ENCODE measurements around the gene CHID1. TPM values are rescaled to one million over a fixed set of nuclear protein-coding genes. Genes with fewer than 3 reads are reported as not detected.

Gene CHID1
- total and polyA plus RNA-seq, 2 of the 8 experiments (the other 6 are each of a cell fraction or from before 2014, with no cell fraction given): 81.2 to 88.5 TPM

GRCh38 chr11:959027-959426 is 48.4 kb upstream of the CHID1 start:
- Histone ChIP-seq H2BK15ac (ENCODE audit: low read length) (no peak overlapping the region), H4K20me1 (replicated peaks in 1 of 2; ENCODE audit: control insufficient read depth in 1 of 2, insufficient read depth in 2 of 2, low read length in 2 of 2) (peaks cover 4 to 22% of the 10 kb centered on the region in 2 experiments), H3K4me2 (ENCODE audit: insufficient read depth in 1 of 2, low read depth in 2 of 2, low read length in 2 of 2) (no peak overlapping the region), H2AFZ (ENCODE audit: low read length) (no peak overlapping the region), H3K9ac (replicated peaks in 1 of 4; ENCODE audit: extremely low read depth in 1 of 4, low read depth in 3 of 4, low read length in 3 of 4) (no peak overlapping the region), H4K8ac (ENCODE audit: extremely low read depth, insufficient read depth, low read length) (no peak overlapping the region), H3K4me3 (ENCODE audit: extremely low read depth in 1 of 4, insufficient read depth in 2 of 4, low read depth in 3 of 4, low read length in 4 of 4) (no peak overlapping the region), H3K79me2 (ENCODE audit: control insufficient read depth in 1 of 2, insufficient read depth in 2 of 2, low read length in 2 of 2) (peaks cover 2 to 37% of the 10 kb centered on the region in 2 experiments; a peak in 3 of 4 replicates), H2BK5ac (ENCODE audit: low read depth, low read length) (no peak overlapping the region), H3K23ac (ENCODE audit: insufficient read length) (no peak overlapping the region), H3K4me1 (replicated peaks in 1 of 4; ENCODE audit: control insufficient read depth in 3 of 4, insufficient read depth in 4 of 4, low read length in 3 of 4) (peaks cover 0 to 16% (median 4%) of the 10 kb centered on the region in 4 experiments; a peak in 4 of 7 replicates), H2BK12ac (ENCODE audit: low read depth, low read length) (no peak overlapping the region), H3K27me3 (replicated peaks in 1 of 4; ENCODE audit: control insufficient read depth in 3 of 4, extremely low read depth in 1 of 4, insufficient read depth in 3 of 4, low read length in 3 of 4) (no peaks in the 10 kb centered on the region), H2AK5ac (ENCODE audit: low read depth, low read length) (no peak overlapping the region), H4K5ac (ENCODE audit: insufficient read length, low read depth, low read length) (no peak overlapping the region), H3K18ac (ENCODE audit: extremely low read depth, low read length) (no peak overlapping the region), H4K91ac (replicated peaks; ENCODE audit: insufficient read length, low read length) (no peak overlapping the region), H3K23me2 (ENCODE audit: low read depth, low read length) (peaks cover 2% of the 10 kb centered on the region; the same call in 1 of the 2 replicates), H2BK20ac (ENCODE audit: low read length) (no peak overlapping the region), H2BK120ac (replicated peaks; ENCODE audit: low read depth, low read length) (no peak overlapping the region), H3K14ac (ENCODE audit: insufficient read length) (no peak overlapping the region), H3K4ac (replicated peaks; ENCODE audit: insufficient read length, low read depth, low read length) (no peak overlapping the region), H3K27ac (ENCODE audit: low read depth, low read length) (no peak overlapping the region), H3K79me1 (ENCODE audit: low read depth, low read length) (peaks cover 21% of the 10 kb centered on the region), H3K9me3 (ENCODE audit: insufficient read depth in 2 of 2, low read depth in 1 of 2, low read length in 1 of 2) (peaks cover 1 to 6% of the 10 kb centered on the region in 2 experiments; a peak in 2 of 4 replicates), H3K36me3 (ENCODE audit: control insufficient read depth in 2 of 4, insufficient read depth in 4 of 4, low read length in 3 of 4) (peaks cover 0 to 28% (median 9%) of the 10 kb centered on the region in 4 experiments; a peak in 3 of 8 replicates), H3K56ac (replicated peaks; ENCODE audit: insufficient read length, low read depth, low read length) (no peak overlapping the region)
- POLR2A ChIA-PET (ENCODE audit: partially characterized antibody): interaction anchor here (1.8 kb wide), 1 partner anchor 14 kb away, joined by 3 read pairs; no protein-coding TSS in a partner anchor
- DNase-seq (ENCODE audit: low read depth in 1 of 2, low spot score in 2 of 2): no peak
- TF ChIP-seq, protein P1, sequence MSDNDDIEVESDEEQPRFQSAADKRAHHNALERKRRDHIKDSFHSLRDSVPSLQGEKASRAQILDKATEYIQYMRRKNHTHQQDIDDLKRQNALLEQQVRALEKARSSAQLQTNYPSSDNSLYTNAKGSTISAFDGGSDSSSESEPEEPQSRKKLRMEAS (IDR thresholded peaks at IDR 0.05): no peak
- TF ChIP-seq ATF3 (IDR thresholded peaks at IDR 0.05; ENCODE audit: insufficient read depth, low read depth, low read length) (no peak), MAFK (IDR thresholded peaks at IDR 0.05; ENCODE audit: low read depth, low read length) (no peak), FOSL1 (IDR thresholded peaks at IDR 0.05; ENCODE audit: insufficient read depth, low read depth, low read length) (no peak), HDAC6 (IDR thresholded peaks at IDR 0.05; ENCODE audit: low read depth, low read length) (no peak), NANOG (IDR thresholded peaks at IDR 0.05; ENCODE audit: insufficient read depth, low read depth, low read length, poor library complexity, severe bottlenecking) (no peak), SUZ12 (IDR thresholded peaks at IDR 0.05; ENCODE audit: low read length) (no peak), POU5F1 (IDR thresholded peaks at IDR 0.05; ENCODE audit: low read depth, low read length) (no peak), BCL11A (IDR thresholded peaks at IDR 0.05; ENCODE audit: low read depth in 2 of 2, low read length in 2 of 2) (no peak), GTF2F1 (IDR thresholded peaks at IDR 0.05; ENCODE audit: borderline replicate concordance, low read depth, low read length) (no peak)
- no peak for FAIRE-seq
- CTCF ChIA-PET (ENCODE audit: partially characterized antibody): interaction anchor here (0.7 to 2.3 kb wide), 5 partner anchors 11 to 35 kb away, joined by 3 to 9 read pairs (median 4); no protein-coding TSS in a partner anchor
- 82% methylated on average over 14 of the region's 14 CpGs; no CpG with 5 or more reads in 1 of the 2 experiments for WGBS, 2 experiments (ENCODE audit: extremely low coverage in 1 of 2, insufficient coverage in 1 of 2, insufficient read length in 1 of 2, insufficient replicate concordance in 2 of 2, low coverage in 1 of 2, low lambda C conversion rate in 2 of 2, missing lambda C conversion rate in 1 of 2)
